Kidney (tissue), 14 donors: ENCODE data around the gene SPECC1L. TPM values are rescaled to one million over a fixed set of nuclear protein-coding genes. Genes with fewer than 3 reads are reported as not detected.
"Not testable (repeated sequence)": the region's sequence is repeated elsewhere in the genome, so short reads cannot be mapped to it uniquely, and the experiment has no call there.

Source experiments
- DNase-seq, 5 donors: peaks; one replicate each; pipeline ENCODE4 v3.0.0-alpha.2; 2013 to 2020
- FAIRE-seq: peaks from 2 replicates; lab custom pipeline; 2012; peaks lifted over from hg19 to GRCh38; lab: Jason Lieb, UNC
- H3K27ac ChIP-seq, 2 donors: one replicate each; pipeline ENCODE4 v1.7.0; 2013; ENCODE audit warnings: low read depth in 2 of 2, low read length in 2 of 2, inconsistent platforms in 1 of 2
- H3K27me3 ChIP-seq: one replicate; pipeline ENCODE4 v1.7.1; 2013; ENCODE audit warnings: low read length, inconsistent platforms; ENCODE audit not compliant: control insufficient read depth, insufficient read depth
- H3K36me3 ChIP-seq, 3 donors: one replicate each; pipeline versions ENCODE4 v1.7.0 to v1.7.1; 2013; ENCODE audit warnings: low read length in 3 of 3, control low read depth in 1 of 3, inconsistent platforms in 1 of 3; ENCODE audit not compliant: insufficient read depth in 3 of 3, control insufficient read depth in 2 of 3
- H3K4me1 ChIP-seq, 3 donors: one replicate each; pipeline versions ENCODE4 v1.7.0 to v1.7.1; 2013; ENCODE audit warnings: low read length in 3 of 3, inconsistent platforms in 1 of 3, low read depth in 1 of 3; ENCODE audit not compliant: control insufficient read depth in 2 of 3, insufficient read depth in 2 of 3
- H3K4me3 ChIP-seq, 3 donors: one replicate each; pipeline versions ENCODE4 v1.7.0 to v1.8.1; 2013; ENCODE audit warnings: low read length in 3 of 3, control low read depth in 1 of 3, inconsistent platforms in 1 of 3
- H3K9ac ChIP-seq, 3 donors: one replicate each; pipeline versions ENCODE4 v1.7.0 to v1.7.1; 2013; ENCODE audit warnings: low read length in 3 of 3, control low read depth in 1 of 3, inconsistent platforms in 1 of 3
- H3K9me3 ChIP-seq, 3 donors: one replicate each; pipeline versions ENCODE4 v1.7.0 to v1.7.1; 2013; ENCODE audit warnings: low read length in 3 of 3, control low read depth in 1 of 3, inconsistent platforms in 1 of 3; ENCODE audit not compliant: control insufficient read depth in 2 of 3, insufficient read depth in 1 of 3
- intact Hi-C: fragments of 100-400 bp; cut with DNase I; formaldehyde crosslinking; loops from one replicate; pipeline ENCODE4 v1.11.1; 2022
- polyA plus RNA-seq: library from polyadenylated mRNA; stranded (reverse); fragments of 350-450 nt; fragmentation: Illumina TruSeq; extraction: RNeasy Lipid Tissue Mini Kit (QIAGEN cat#74804); gene quantifications from one replicate; pipeline ENCODE4 v1.2.3, GENCODE V29; 2014; ENCODE audit warnings: low read depth, low replicate concordance; ENCODE audit not compliant: insufficient read depth
- total RNA-seq: library from RNA; stranded (reverse); fragmentation: NEBNext Ultra II Directional; extraction: Animal tissue kit (Norgen Biotek cat#: 25700); gene quantifications from one replicate; pipeline ENCODE4 v1.2.1, GENCODE V29; 2021
- TF ChIP-seq, protein P1 (sequence below): IDR thresholded peaks from 3 replicates; pipeline ENCODE4 v1.5.1; 2012; ENCODE audit warnings: mild to moderate bottlenecking, moderate library complexity, borderline replicate concordance; ENCODE audit not compliant: insufficient read depth; ENCODE audit errors: extremely low read depth
- donor health status: control.
- donor health status: control.
- donor health status: control.
- donor health status: control.
- donor health status: control.
- donor health status: DM: yes; HTN: yes; CAD: no.
- donor health status: Normal renal cell carcinoma (clear cell type).

Gene SPECC1L
- total and polyA plus RNA-seq, 2 donors from 2014 or later, result 11.1 to 65.8 TPM

DNA sequence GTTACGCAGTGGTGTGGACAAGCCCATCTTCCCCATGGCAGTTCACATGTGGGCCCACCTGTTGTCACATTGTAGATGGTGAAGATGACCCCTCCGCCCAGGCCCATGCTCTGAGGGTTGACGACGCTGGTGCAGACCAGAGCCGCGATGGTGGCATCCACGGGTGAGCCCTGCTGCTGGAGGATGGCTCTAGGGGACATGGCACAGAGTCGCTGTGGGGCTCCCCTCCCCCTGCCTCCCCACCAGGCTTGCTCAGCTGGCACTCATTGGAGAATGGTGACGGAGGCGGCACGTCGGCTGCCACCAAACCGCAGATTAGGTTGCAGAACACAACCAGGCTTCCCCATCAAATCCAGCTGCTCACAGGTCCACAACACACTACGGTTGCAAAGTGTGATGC, 36.8 kb upstream of the SPECC1L start:
- Histone ChIP-seq H3K4me3 (no peak overlapping the region), H3K9ac (no peak overlapping the region), H3K9me3 (no peaks in the 10 kb centered on the region), H3K36me3 (no peaks in the 10 kb centered on the region), H3K27ac (no peak overlapping the region), H3K4me1 (no peaks in the 10 kb centered on the region), H3K27me3 (no peaks in the 10 kb centered on the region)
- TF ChIP-seq, protein P1, sequence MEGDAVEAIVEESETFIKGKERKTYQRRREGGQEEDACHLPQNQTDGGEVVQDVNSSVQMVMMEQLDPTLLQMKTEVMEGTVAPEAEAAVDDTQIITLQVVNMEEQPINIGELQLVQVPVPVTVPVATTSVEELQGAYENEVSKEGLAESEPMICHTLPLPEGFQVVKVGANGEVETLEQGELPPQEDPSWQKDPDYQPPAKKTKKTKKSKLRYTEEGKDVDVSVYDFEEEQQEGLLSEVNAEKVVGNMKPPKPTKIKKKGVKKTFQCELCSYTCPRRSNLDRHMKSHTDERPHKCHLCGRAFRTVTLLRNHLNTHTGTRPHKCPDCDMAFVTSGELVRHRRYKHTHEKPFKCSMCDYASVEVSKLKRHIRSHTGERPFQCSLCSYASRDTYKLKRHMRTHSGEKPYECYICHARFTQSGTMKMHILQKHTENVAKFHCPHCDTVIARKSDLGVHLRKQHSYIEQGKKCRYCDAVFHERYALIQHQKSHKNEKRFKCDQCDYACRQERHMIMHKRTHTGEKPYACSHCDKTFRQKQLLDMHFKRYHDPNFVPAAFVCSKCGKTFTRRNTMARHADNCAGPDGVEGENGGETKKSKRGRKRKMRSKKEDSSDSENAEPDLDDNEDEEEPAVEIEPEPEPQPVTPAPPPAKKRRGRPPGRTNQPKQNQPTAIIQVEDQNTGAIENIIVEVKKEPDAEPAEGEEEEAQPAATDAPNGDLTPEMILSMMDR, result no peak
- no peak for FAIRE-seq
- intact Hi-C loops, result no loop called here
- DNase-seq, result peak in 1 of 5 donors; percentile 66

DNA sequence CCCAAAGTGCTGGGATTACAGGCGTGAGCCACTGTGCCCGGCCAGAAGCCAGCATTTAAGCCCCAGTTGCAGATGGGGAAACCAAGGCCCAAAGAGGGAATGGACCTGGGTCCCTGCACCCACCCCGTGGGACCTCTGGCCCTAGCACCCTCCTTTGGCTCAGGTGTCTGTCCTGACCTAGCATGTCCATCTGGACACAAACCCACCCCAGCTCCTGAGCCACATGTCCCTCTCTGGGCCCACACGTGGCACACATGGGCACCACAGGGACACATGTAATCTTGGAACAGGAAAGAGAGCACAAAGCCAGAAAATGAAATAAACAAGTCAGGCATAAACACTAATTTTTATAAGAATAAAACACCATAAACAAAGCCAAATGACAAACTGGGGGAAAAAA, 35.3 kb upstream of the SPECC1L start:
- FAIRE-seq, result no peak
- H3K27me3 ChIP-seq, result no peaks in the 10 kb centered on the region
- no peaks in the 10 kb centered on the region for H3K9me3 ChIP-seq
- intact Hi-C loops, result no loop called here
- H3K27ac ChIP-seq, result no peak overlapping the region
- no peaks in the 10 kb centered on the region for H3K36me3 ChIP-seq
- TF ChIP-seq, protein P1, result no peak
- no peaks in the 10 kb centered on the region for H3K4me1 ChIP-seq
- DNase-seq, result peak in 1 of 5 donors; percentile 58
- H3K4me3 ChIP-seq, result no peak overlapping the region
- H3K9ac ChIP-seq, result no peak overlapping the region

DNA sequence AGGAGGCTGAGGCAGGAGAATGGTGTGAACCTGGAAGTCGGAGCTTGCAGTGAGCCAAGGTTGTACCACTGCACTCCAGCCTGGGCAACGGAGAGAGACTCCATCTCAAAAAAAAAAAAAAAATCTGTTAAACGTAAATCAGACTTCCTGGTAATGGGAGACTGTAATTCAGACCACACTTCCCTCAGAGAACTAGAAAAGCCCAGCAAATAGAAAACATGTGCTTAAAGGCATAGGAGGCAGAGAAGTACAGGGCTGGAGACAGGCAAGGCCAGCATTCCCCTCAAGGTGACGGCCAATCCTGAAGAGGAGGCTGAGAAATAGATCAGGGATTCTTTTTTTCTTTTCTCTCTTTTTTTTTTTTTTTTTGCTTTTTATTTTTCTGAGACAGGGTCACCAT, 34.0 kb upstream of the SPECC1L start:
- Histone ChIP-seq H3K4me3 (no peak overlapping the region), H3K9me3 (no peaks in the 10 kb centered on the region), H3K4me1 (no peaks in the 10 kb centered on the region), H3K9ac (no peak overlapping the region), H3K27ac (no peak overlapping the region), H3K36me3 (no peaks in the 10 kb centered on the region), H3K27me3 (no peaks in the 10 kb centered on the region)
- TF ChIP-seq, protein P1, result no peak
- FAIRE-seq, result no peak
- intact Hi-C loops, result no loop called here
- DNase-seq, result no peak

DNA sequence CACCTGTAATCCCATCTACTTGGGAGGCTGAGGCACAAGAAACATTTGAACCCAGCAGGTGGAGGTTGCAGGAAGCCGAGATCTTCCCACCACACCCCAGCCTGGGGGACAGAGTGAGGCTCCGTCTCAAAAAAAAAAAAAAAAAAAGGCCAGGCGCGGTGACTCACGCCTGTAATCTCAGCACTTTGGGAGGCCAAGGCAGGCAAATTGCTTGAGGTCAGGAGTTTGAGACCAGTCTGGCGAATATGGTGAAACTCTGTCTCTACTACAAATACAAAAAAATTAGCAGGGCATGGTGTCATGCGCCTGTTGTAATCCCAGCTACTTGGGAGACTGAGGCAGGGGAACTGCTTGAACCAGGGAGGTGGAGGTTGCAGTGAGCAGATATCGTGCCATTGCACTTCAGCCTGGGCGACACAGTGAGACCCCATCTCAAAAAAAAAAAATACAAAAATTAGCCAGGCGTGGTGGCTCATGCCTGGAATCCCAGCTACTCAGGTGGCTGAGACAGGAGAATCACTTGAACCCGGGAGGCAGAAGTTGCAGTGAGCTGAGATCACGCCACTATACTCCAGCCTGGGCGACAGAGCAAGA, 32.4 kb upstream of the SPECC1L start:
- FAIRE-seq, H3K4me1 ChIP-seq, DNase-seq, H3K27ac ChIP-seq, intact Hi-C loops, H3K27me3 ChIP-seq, H3K36me3 ChIP-seq, H3K9ac ChIP-seq, H3K4me3 ChIP-seq, H3K9me3 ChIP-seq: not testable (repeated sequence)
